ENCODE data around the gene NOSIP.

NOSIP gene

GRCh38 chr19:49549045-49549444 is 31.3 kb downstream of the NOSIP start:
- Histone ChIP-seq H3K9ac (ENCODE audit: low read length) (no peak overlapping the region), H3K4me1 (ENCODE audit: control insufficient read depth, insufficient read depth, low read length) (peaks cover 24% of the 10 kb centered on the region), H3K4me3 (ENCODE audit: low read length) (no peak overlapping the region), H3K9me3 (ENCODE audit: control insufficient read depth, low read length) (no peaks in the 10 kb centered on the region), H3K36me3 (ENCODE audit: control insufficient read depth, insufficient read depth, low read length) (no peaks in the 10 kb centered on the region), H3K27me3 (ENCODE audit: control insufficient read depth, insufficient read depth, low read length) (no peaks in the 10 kb centered on the region)

GRCh38 chr19:49546825-49547565 is 33.4 kb downstream of the NOSIP start:
- no peaks in the 10 kb centered on the region for H3K27me3 ChIP-seq (ENCODE audit: control insufficient read depth, insufficient read depth, low read length)
- no peaks in the 10 kb centered on the region for H3K36me3 ChIP-seq (ENCODE audit: control insufficient read depth, insufficient read depth, low read length)
- no peak overlapping the region for H3K4me3 ChIP-seq (ENCODE audit: low read length)
- no peaks in the 10 kb centered on the region for H3K9me3 ChIP-seq (ENCODE audit: control insufficient read depth, low read length)
- H3K9ac ChIP-seq (ENCODE audit: low read length), result no peak overlapping the region
- H3K4me1 ChIP-seq (ENCODE audit: control insufficient read depth, insufficient read depth, low read length), result peaks cover 12% of the 10 kb centered on the region

- Histone ChIP-seq H3K9me3 (ENCODE audit: control insufficient read depth, low read length) (no peaks in the 10 kb centered on the region), H3K27me3 (ENCODE audit: control insufficient read depth, insufficient read depth, low read length) (no peaks in the 10 kb centered on the region), H3K4me3 (ENCODE audit: low read length) (no peak overlapping the region), H3K9ac (ENCODE audit: low read length) (no peak overlapping the region), H3K36me3 (ENCODE audit: control insufficient read depth, insufficient read depth, low read length) (no peaks in the 10 kb centered on the region), H3K4me1 (ENCODE audit: control insufficient read depth, insufficient read depth, low read length) (peaks cover 9% of the 10 kb centered on the region)
Measured at GRCh38 chr19:49544154-49544553, 36.2 kb downstream of the NOSIP start.

DNA sequence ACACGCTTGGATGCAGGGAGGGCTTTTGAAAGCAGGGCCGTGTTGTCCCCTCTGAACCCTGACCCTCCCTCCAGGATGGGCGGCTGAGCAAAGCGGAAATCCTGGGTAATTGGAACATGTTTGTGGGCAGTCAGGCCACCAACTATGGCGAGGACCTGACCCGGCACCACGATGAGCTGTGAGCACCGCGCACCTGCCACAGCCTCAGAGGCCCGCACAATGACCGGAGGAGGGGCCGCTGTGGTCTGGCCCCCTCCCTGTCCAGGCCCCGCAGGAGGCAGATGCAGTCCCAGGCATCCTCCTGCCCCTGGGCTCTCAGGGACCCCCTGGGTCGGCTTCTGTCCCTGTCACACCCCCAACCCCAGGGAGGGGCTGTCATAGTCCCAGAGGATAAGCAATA is 37.3 kb downstream of the NOSIP start:
- Histone ChIP-seq H3K4me3 (ENCODE audit: low read length) (no peak overlapping the region), H3K27me3 (ENCODE audit: control insufficient read depth, insufficient read depth, low read length) (no peaks in the 10 kb centered on the region), H3K9me3 (ENCODE audit: control insufficient read depth, low read length) (no peaks in the 10 kb centered on the region), H3K4me1 (ENCODE audit: control insufficient read depth, insufficient read depth, low read length) (peaks cover 5% of the 10 kb centered on the region), H3K36me3 (ENCODE audit: control insufficient read depth, insufficient read depth, low read length) (no peaks in the 10 kb centered on the region), H3K9ac (ENCODE audit: low read length) (no peak overlapping the region)

- Histone ChIP-seq H3K27me3 (ENCODE audit: control insufficient read depth, insufficient read depth, low read length) (no peaks in the 10 kb centered on the region), H3K4me1 (ENCODE audit: control insufficient read depth, insufficient read depth, low read length) (peaks cover 5% of the 10 kb centered on the region), H3K9ac (ENCODE audit: low read length) (no peak overlapping the region), H3K36me3 (ENCODE audit: control insufficient read depth, insufficient read depth, low read length) (no peaks in the 10 kb centered on the region), H3K4me3 (ENCODE audit: low read length) (no peak overlapping the region), H3K9me3 (ENCODE audit: control insufficient read depth, low read length) (no peaks in the 10 kb centered on the region)
Measured at GRCh38 chr19:49542446-49542845, 37.9 kb downstream of the NOSIP start.

- Histone ChIP-seq H3K4me1 (ENCODE audit: control insufficient read depth, insufficient read depth, low read length) (peaks cover 3% of the 10 kb centered on the region), H3K9ac (ENCODE audit: low read length) (no peak overlapping the region), H3K9me3 (ENCODE audit: control insufficient read depth, low read length) (no peaks in the 10 kb centered on the region), H3K27me3 (ENCODE audit: control insufficient read depth, insufficient read depth, low read length) (no peaks in the 10 kb centered on the region), H3K4me3 (ENCODE audit: low read length) (no peak overlapping the region), H3K36me3 (ENCODE audit: control insufficient read depth, insufficient read depth, low read length) (no peaks in the 10 kb centered on the region)
Measured at GRCh38 chr19:49541914-49542313, 38.4 kb downstream of the NOSIP start.

- no peaks in the 10 kb centered on the region for H3K36me3 ChIP-seq (ENCODE audit: control insufficient read depth, insufficient read depth, low read length)
- H3K4me3 ChIP-seq (ENCODE audit: low read length), result no peak overlapping the region
- no peaks in the 10 kb centered on the region for H3K9me3 ChIP-seq (ENCODE audit: control insufficient read depth, low read length)
- no peaks in the 10 kb centered on the region for H3K4me1 ChIP-seq (ENCODE audit: control insufficient read depth, insufficient read depth, low read length)
- no peaks in the 10 kb centered on the region for H3K27me3 ChIP-seq (ENCODE audit: control insufficient read depth, insufficient read depth, low read length)
- no peak overlapping the region for H3K9ac ChIP-seq (ENCODE audit: low read length)
Measured at GRCh38 chr19:49539192-49539952, 41.0 kb downstream of the NOSIP start.

GRCh38 chr19:49538643-49539042 is 41.7 kb downstream of the NOSIP start:
- Histone ChIP-seq H3K9me3 (ENCODE audit: control insufficient read depth, low read length) (no peaks in the 10 kb centered on the region), H3K36me3 (ENCODE audit: control insufficient read depth, insufficient read depth, low read length) (no peaks in the 10 kb centered on the region)

GRCh38 chr19:49536921-49537462 is 43.4 kb downstream of the NOSIP start:
- H3K4me3 ChIP-seq (ENCODE audit: low read length), result no peak overlapping the region
- no peaks in the 10 kb centered on the region for H3K36me3 ChIP-seq (ENCODE audit: control insufficient read depth, insufficient read depth, low read length)
- peaks cover 6% of the 10 kb centered on the region for H3K4me1 ChIP-seq (ENCODE audit: control insufficient read depth, insufficient read depth, low read length)
- H3K9me3 ChIP-seq (ENCODE audit: control insufficient read depth, low read length), result no peaks in the 10 kb centered on the region
- H3K9ac ChIP-seq (ENCODE audit: low read length), result no peak overlapping the region
- H3K27me3 ChIP-seq (ENCODE audit: control insufficient read depth, insufficient read depth, low read length), result no peaks in the 10 kb centered on the region

More at GRCh38 chr19:49538643-49539042, 41.7 kb downstream of the NOSIP start:
- no peak overlapping the region for H3K9ac ChIP-seq (ENCODE audit: low read length)
- H3K27me3 ChIP-seq (ENCODE audit: control insufficient read depth, insufficient read depth, low read length), result no peaks in the 10 kb centered on the region
- no peak overlapping the region for H3K4me3 ChIP-seq (ENCODE audit: low read length)
- no peaks in the 10 kb centered on the region for H3K4me1 ChIP-seq (ENCODE audit: control insufficient read depth, insufficient read depth, low read length)

DNA sequence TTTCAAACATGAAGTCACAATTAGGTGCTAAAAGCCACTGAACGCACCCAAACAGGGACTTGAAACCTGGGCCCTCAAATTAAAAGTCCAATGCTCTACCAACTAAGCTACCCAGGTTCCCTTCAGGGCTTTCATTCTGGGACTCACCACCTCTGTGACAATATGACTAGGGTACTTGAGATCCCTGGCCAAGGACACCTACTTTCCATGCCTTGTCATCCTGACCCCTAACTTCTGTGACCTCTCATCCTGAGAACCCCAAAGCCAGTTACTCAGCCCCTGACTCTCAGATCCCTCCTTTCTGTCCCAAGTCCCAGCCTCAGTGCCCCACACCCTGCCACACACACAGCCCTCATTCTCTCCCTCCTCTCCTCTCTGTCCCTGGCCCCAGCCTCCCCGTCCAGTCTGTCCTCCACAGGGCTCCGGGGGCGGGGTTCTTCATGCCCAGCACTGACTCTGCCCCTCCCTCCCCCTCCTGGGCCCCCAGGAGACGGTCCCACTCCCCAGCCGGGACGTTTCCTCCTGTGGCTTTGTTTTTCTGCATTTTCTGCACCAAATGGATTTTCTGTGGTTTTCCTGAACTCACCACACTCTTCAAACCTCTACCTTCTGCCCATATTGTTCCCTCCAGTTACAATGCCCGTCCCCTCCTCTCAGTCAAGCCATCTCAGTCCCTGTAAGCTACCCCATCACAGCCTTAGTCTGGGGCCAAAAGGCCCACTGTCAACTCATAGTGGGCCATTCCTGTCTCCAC is 45.5 kb downstream of the NOSIP start:
- no peak overlapping the region for H3K9ac ChIP-seq (ENCODE audit: low read length)

GRCh38 chr19:49533551-49534488 is 46.5 kb downstream of the NOSIP start:
- Histone ChIP-seq H3K9ac (ENCODE audit: low read length) (no peak overlapping the region), H3K4me1 (ENCODE audit: control insufficient read depth, insufficient read depth, low read length) (peaks cover 6% of the 10 kb centered on the region), H3K4me3 (ENCODE audit: low read length) (peak overlapping the region; percentile 19), H3K9me3 (ENCODE audit: control insufficient read depth, low read length) (no peaks in the 10 kb centered on the region), H3K36me3 (ENCODE audit: control insufficient read depth, insufficient read depth, low read length) (no peaks in the 10 kb centered on the region), H3K27me3 (ENCODE audit: control insufficient read depth, insufficient read depth, low read length) (no peaks in the 10 kb centered on the region)

More for the DNA sequence above, 45.5 kb downstream of the NOSIP start:
- no peaks in the 10 kb centered on the region for H3K27me3 ChIP-seq (ENCODE audit: control insufficient read depth, insufficient read depth, low read length)
- no peaks in the 10 kb centered on the region for H3K9me3 ChIP-seq (ENCODE audit: control insufficient read depth, low read length)
- H3K4me3 ChIP-seq (ENCODE audit: low read length), result no peak overlapping the region
- peaks cover 6% of the 10 kb centered on the region for H3K4me1 ChIP-seq (ENCODE audit: control insufficient read depth, insufficient read depth, low read length)
- no peaks in the 10 kb centered on the region for H3K36me3 ChIP-seq (ENCODE audit: control insufficient read depth, insufficient read depth, low read length)

Data from mucosa of stomach (tissue), 1 donor.